Renal pelvis (tissue), 4 donors: ENCODE data around the gene FAM89B. TPM values are rescaled to one million over a fixed set of nuclear protein-coding genes. Genes with fewer than 3 reads are reported as not detected.

Experiments used
- DNase-seq: peaks from one replicate; pipeline ENCODE4 v3.0.0-alpha.2; 2013
- polyA plus RNA-seq, 3 donors: library from polyadenylated mRNA; unstranded; fragments of 120-200 nt; gene quantifications; one replicate each; pipeline ENCODE4 v1.2.1, GENCODE V29; 2013; ENCODE audit not compliant: insufficient read length in 3 of 3

FAM89B gene
- polyA plus RNA-seq, 3 donors, result 21.2 to 35.4 (median 25.4) TPM

- no peak for DNase-seq
Measured at GRCh38 chr11:65621460-65621859, 49.1 kb downstream of the FAM89B start.

GRCh38 chr11:65622011-65622410, 49.7 kb downstream of the FAM89B start:
- no peak for DNase-seq

GRCh38 chr11:65623177-65623576, 50.8 kb downstream of the FAM89B start:
- DNase-seq, result no peak

Other genes with a start within 250 kb of the FAM89B start
- 100 to 1,000 TPM in 1 of 3 donors, 10 to 100 TPM in 2; 96.7 to 102 (median 98.0) TPM for gene DPF2, start 238.7 kb upstream of the FAM89B start, polyA plus RNA-seq
- under 1 TPM; 0.55 to 0.78 (median 0.61) TPM for gene TIGD3, start 217.8 kb upstream of the FAM89B start, polyA plus RNA-seq
- 1 to 10 TPM; 5.6 to 8.7 (median 8.1) TPM for gene SLC25A45, start 189.9 kb upstream of the FAM89B start, polyA plus RNA-seq
- gene FRMD8, start 185.9 kb upstream of the FAM89B start, polyA plus RNA-seq, result 10 to 100 TPM; 20.4 to 26.7 (median 21.0) TPM
- gene NEAT1, start 149.7 kb upstream of the FAM89B start, polyA plus RNA-seq, result 100 to 1,000 TPM; 120 to 327 (median 277) TPM
- 1,000 to 10,000 TPM in 2 of 3 donors, 100 to 1,000 TPM in 1; 788 to 1,101 (median 1,002) TPM for gene MALAT1, start 73.5 kb upstream of the FAM89B start, polyA plus RNA-seq
- gene SCYL1, start 47.5 kb upstream of the FAM89B start, polyA plus RNA-seq, result 10 to 100 TPM; 77.3 to 92.5 (median 81.5) TPM
- gene LTBP3, start 14.2 kb upstream of the FAM89B start, polyA plus RNA-seq, result 100 to 1,000 TPM; 132 to 148 (median 146) TPM
- 10 to 100 TPM; 55.5 to 72.1 (median 62.8) TPM for gene ZNRD2, start 2.1 kb upstream of the FAM89B start, polyA plus RNA-seq
- gene EHBP1L1, start 3.5 kb downstream of the FAM89B start, polyA plus RNA-seq, result 10 to 100 TPM; 12.5 to 18.8 (median 18.2) TPM
- gene KCNK7, start 23.3 kb downstream of the FAM89B start, polyA plus RNA-seq, result under 1 TPM; 0.21 to 0.27 (median 0.27) TPM
- gene MAP3K11, start 41.7 kb downstream of the FAM89B start, polyA plus RNA-seq, result 10 to 100 TPM; 47.4 to 60.4 (median 49.3) TPM
- gene PCNX3, start 43.2 kb downstream of the FAM89B start, polyA plus RNA-seq, result 10 to 100 TPM; 35.5 to 43.8 (median 39.2) TPM
- 10 to 100 TPM; 24.1 to 34.5 (median 34.3) TPM for gene SIPA1, start 65.6 kb downstream of the FAM89B start, polyA plus RNA-seq
- gene RELA, start 90.4 kb downstream of the FAM89B start, polyA plus RNA-seq, result 10 to 100 TPM; 54.3 to 60.4 (median 60.4) TPM
- gene KAT5, start 139.7 kb downstream of the FAM89B start, polyA plus RNA-seq, result 10 to 100 TPM; 73.1 to 83.6 (median 73.5) TPM
- gene RNASEH2C, start 148.3 kb downstream of the FAM89B start, polyA plus RNA-seq, result 10 to 100 TPM; 46.8 to 53.6 (median 51.3) TPM
- 10 to 100 TPM in 2 of 3 donors, 1 to 10 TPM in 1; 7.9 to 10.9 (median 10.8) TPM for gene AP5B1, start 208.4 kb downstream of the FAM89B start, polyA plus RNA-seq
- gene OVOL1, start 214.5 kb downstream of the FAM89B start, polyA plus RNA-seq, result 10 to 100 TPM; 14.6 to 17.3 (median 17.1) TPM